HG03342 (cell line): ENCODE results near the gene SCART1.
"Not testable (repeated sequence)": the region's sequence is repeated elsewhere in the genome, so short reads cannot be mapped to it uniquely, and the experiment has no call there.

Experiments used
- ATAC-seq: cut with Tn5 transposase; IDR thresholded peaks from one replicate; pipeline ENCODE4 v1.9.1; 2021; ENCODE audit warnings: mild to moderate bottlenecking, moderate library complexity; ENCODE audit not compliant: unreplicated experiment

SCART1 gene

GRCh38 chr10:133467286-133467911 is 13.7 kb downstream of the SCART1 start:
- ATAC-seq, result no peak

- not testable (repeated sequence) for ATAC-seq
Measured at GRCh38 chr10:133469205-133469604, 15.5 kb downstream of the SCART1 start.

GRCh38 chr10:133471300-133472109 is 17.8 kb downstream of the SCART1 start:
- ATAC-seq, result no peak

- no peak for ATAC-seq
Measured at GRCh38 chr10:133473270-133473669, 19.5 kb downstream of the SCART1 start.

- no peak for ATAC-seq
Measured at GRCh38 chr10:133474027-133474426, 20.3 kb downstream of the SCART1 start.

GRCh38 chr10:133474665-133475424 is 21.1 kb downstream of the SCART1 start:
- ATAC-seq, result no peak

- ATAC-seq, result no peak
Measured at GRCh38 chr10:133475425-133475734, 21.6 kb downstream of the SCART1 start.

GRCh38 chr10:133475821-133476640 is 22.3 kb downstream of the SCART1 start:
- no peak for ATAC-seq

GRCh38 chr10:133476641-133476990 is 22.9 kb downstream of the SCART1 start:
- no peak for ATAC-seq

GRCh38 chr10:133481086-133481643 is 27.4 kb downstream of the SCART1 start:
- no peak for ATAC-seq

- ATAC-seq, result no peak
Measured at GRCh38 chr10:133481657-133482056, 27.9 kb downstream of the SCART1 start.

- no peak for ATAC-seq
Measured at GRCh38 chr10:133484818-133485217, 31.1 kb downstream of the SCART1 start.

- ATAC-seq, result no peak
Measured at GRCh38 chr10:133487085-133487484, 33.3 kb downstream of the SCART1 start.

- no peak for ATAC-seq
Measured at GRCh38 chr10:133488354-133488753, 34.6 kb downstream of the SCART1 start.

- ATAC-seq, result peak; percentile 66
Measured at GRCh38 chr10:133489816-133490588, 36.3 kb downstream of the SCART1 start.

- ATAC-seq, result not testable (repeated sequence)
Measured at GRCh38 chr10:133493562-133493961, 39.8 kb downstream of the SCART1 start.

- ATAC-seq, result not testable (repeated sequence)
Measured at GRCh38 chr10:133497363-133497762, 43.6 kb downstream of the SCART1 start.

GRCh38 chr10:133499176-133499575 is 45.4 kb downstream of the SCART1 start:
- ATAC-seq, result not testable (repeated sequence)

GRCh38 chr10:133500897-133501296 is 47.2 kb downstream of the SCART1 start:
- ATAC-seq, result not testable (repeated sequence)

- ATAC-seq, result no peak
Measured at GRCh38 chr10:133509700-133510099, 56.0 kb downstream of the SCART1 start.
